GM19193 (cell line): ENCODE results near the gene UBE2E2.

Experiments
- POLR2A ChIP-seq: IDR thresholded peaks from 4 replicates; pipeline ENCODE4 v1.6.1; 2011; ENCODE audit not compliant: insufficient read depth, insufficient read length; ENCODE audit errors: extremely low read depth

UBE2E2 gene

DNA sequence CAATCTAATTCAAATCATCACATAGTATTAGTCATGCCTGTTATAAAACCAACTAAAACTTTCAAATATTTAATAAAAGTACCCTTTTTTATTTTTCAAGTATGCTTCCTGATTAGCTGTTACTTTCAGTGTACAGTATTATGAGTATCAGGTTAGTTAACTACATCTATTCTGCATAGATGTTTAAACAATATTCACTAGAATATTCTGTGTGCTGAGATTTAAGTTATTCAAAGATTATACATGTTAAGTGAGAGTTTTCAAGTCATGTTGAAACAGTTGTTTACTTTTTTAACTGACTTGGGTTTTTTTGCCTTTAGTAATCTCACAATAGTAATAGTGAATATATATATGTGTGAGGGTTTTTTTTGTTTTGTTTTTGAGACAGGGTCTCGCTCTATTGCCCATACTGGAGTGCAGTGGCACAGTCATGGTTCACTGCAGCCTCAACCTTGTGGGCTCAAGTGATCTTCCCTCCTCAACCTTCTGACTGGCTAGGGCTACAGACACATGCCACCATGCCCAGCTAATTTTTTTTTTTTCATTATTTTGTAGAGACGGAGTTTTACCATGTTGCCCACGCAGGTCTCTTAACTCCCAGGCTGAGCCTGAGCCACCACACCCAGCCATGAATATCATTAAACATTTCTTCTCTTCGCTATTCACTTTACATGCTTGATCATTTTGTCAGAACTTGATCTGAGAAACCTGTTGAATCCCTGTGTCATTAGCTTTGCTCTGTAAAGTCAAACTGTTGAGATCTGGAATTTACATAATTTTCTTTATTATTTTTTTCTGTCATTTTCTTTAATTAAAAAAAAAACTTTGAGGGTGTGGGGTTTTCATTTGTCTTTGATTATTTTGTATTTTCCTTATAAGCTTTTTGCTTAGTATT, 316.4 kb downstream of the UBE2E2 start:
- no peak for TF ChIP-seq POLR2A

DNA sequence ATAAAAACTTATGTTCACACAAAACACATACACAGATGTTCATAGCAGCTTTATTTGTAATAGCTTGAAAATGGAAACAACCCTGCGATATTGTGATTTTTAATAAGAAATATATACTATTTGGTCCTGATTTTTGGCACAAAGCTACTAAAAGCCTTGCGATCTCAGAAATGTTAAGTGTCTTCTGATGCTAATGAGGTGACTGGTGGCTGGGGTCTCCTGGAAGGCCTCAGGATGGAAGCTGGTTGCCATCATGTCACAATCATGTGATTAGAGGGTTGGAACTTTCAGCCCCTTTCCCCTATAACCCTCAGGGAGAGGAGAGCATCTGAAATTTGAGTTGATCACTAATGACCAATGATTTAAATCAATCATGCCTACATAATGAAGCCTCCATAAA, 324.2 kb downstream of the UBE2E2 start:
- TF ChIP-seq POLR2A: no peak

DNA sequence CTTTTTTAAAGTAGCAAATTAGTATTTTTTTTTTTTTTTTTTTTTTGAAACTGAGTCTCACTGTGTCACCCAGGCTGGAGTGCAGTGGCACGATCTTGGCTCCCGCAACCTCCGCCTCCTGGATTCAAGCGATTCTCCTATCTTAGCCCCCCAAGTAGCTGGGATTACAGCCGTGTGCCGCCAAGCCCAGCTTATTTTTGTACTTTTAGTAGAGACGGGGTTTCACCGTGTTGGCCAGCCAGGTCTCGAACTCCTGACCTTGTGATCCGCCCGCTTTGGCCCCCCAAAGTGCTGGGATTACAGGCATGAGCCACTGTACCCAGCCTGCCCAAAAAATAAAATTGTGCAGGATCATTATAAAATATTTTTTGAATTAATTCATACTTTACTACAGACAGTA, 330.5 kb downstream of the UBE2E2 start:
- TF ChIP-seq POLR2A: no peak

DNA sequence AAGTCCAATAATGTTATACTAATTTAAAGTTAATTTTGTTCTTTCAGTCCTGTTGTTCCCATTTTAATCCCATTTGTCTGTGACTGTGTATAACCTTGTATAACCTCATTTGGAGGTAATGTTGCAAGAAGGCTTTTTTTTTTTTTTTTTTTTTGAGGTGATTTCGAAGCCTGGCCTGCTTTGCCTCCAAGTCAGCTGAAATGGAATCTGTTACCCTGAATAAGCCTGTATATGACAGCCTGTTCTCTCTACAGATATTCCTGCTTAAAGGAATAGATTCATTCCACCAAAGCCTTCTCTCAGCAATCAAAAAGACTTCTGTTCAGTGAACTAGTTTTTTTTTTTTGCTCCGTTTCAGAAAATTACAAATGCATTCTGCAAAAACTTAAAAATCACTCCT, 330.9 kb downstream of the UBE2E2 start:
- TF ChIP-seq POLR2A: no peak

DNA sequence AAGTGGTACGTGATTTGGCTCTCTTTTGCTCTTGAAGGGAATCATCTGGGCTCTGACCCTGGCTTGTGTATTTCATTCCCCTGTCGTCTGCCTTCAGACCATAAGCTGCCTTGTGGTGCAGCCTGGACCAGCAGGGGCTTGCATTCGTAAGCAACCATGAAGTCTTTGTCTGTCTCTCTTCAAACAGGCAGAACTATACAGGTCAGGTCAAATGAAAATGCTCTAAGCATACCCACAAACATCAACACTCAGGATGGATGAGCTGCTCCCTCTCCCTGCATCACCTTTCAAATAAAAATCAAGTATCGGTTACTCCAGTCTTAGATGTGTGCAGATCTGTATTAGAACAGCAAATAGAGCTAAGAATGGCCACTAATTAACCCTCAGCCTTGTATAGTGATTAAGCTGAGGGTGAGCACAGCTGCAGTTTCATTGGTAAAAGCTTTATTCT, 334.0 kb downstream of the UBE2E2 start:
- TF ChIP-seq POLR2A: no peak

DNA sequence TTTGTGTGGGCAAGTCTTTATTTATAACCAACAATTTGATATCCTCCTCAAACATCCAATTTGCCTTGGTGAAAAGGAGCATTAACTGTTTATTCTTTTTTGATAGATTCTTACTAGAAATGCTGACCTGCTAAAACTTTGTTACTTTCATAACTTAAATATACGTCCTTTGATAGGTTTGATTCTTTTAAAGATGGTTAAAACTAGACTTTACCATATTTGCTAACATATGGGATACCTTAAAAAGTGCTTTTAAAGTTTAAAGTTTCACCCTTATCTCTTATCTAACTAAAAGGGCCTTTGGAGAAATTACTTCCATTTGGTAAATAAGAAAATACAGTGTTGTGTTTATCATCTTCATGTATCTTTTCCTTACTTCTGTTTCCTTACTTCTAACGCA, 336.1 kb downstream of the UBE2E2 start:
- no peak for TF ChIP-seq POLR2A

DNA sequence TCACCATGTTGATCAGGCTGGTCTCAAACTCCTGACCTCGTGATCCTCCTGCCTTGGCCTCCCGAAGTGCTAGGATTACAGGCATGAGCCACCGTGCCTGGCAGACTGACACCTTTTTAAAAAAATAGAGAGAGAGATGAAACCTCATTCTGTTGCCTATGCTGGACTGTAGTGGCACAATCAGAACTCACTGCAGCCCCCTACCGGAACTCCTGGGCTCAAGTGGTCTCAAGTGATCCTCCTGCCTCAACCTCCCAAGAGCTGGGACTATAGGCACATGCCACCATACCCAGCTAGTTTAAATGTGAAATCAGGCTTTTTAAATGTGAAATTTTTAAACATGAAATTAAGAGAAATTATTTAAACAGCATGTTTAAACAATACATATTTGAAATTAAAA, 337.5 kb downstream of the UBE2E2 start:
- no peak for TF ChIP-seq POLR2A

DNA sequence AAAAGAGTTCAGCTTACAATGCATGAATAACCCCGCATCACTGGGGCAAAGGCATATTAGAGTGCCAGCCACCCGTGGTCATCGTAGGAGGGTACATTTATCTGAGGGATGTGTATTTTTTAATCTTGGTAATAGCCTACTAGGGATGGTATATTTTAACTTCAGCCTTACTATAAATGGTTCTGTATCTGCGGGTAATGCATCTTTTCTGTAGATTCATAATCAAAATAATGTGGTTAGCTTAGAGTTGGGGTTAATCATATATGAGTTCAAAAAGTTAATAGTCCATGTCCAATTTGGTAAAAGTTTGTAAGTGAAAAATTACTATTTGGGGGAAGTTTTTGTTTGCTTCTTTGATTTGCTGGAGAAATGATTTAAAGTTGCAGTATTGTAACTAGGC, 339.0 kb downstream of the UBE2E2 start:
- TF ChIP-seq POLR2A: no peak

DNA sequence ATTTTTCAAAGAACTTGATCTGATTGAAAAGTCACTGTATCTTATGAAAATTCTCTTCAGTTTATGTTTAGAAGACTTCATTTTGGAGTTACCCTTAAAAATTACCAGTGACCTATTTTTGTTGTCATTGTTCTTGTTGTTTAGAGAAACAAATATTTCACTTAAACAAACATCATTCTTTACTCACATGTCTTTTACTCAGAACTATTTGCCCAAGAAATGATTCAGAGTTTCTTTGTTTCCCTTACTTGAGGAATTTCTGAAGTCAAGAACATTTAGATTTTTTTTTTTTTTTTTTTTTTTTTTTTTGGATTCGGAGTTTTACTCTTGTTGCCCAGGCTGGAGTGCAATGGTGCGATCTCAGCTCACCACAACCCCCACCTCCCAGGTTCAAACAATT, 343.1 kb downstream of the UBE2E2 start:
- no peak for TF ChIP-seq POLR2A

DNA sequence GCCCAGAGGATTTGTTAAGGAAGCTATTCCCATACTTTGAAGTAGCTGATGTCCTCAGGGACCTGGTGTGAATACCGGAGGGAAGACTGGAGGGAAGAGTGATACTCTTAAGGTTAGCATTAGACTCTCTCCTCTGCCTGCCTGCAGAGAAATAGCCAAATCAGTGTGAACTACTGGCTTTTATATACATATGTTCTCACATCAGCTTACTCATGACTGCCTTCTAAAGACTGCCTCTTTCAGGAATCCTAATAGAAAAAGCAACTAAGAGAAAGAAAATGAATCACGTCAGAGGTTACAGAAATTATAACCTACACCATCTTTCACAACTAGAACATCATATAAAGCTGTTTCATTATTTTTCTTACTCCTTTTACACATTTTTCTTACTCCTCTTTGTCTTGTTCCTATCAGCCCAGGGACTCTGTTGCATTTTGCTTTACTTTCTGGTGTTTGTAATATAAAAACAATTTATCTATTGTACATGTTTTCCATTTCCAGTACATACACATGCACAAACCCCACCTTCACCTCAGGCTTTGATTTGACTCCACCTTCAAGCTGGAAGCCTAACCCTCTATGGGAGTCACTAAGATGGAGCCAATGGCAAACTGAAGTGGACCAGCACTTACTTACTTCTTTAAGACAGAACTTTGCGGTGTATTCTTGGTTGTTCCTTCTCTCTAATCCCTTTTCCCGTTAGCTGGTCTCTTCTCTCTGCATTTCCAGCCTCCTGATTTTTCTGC, 345.0 kb downstream of the UBE2E2 start:
- TF ChIP-seq POLR2A: no peak

DNA sequence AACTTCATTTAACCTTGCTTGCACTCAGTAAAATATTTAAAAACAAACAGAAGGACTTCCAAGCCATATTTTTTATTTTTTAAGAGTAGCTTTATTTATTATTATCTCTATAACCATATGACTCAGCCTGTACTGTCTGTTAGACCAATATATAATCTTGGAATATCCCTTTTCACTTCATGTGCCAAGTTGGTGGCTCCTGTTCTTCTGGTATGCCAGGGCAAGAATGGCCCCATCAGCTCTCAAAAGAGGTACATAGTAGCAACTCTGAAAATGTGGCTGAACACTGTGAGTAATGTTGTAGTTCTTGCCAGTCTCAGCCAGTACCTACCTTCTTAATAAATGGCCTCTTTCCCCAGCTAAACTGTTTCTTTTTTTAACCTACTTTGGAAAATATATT, 345.6 kb downstream of the UBE2E2 start:
- no peak for TF ChIP-seq POLR2A

DNA sequence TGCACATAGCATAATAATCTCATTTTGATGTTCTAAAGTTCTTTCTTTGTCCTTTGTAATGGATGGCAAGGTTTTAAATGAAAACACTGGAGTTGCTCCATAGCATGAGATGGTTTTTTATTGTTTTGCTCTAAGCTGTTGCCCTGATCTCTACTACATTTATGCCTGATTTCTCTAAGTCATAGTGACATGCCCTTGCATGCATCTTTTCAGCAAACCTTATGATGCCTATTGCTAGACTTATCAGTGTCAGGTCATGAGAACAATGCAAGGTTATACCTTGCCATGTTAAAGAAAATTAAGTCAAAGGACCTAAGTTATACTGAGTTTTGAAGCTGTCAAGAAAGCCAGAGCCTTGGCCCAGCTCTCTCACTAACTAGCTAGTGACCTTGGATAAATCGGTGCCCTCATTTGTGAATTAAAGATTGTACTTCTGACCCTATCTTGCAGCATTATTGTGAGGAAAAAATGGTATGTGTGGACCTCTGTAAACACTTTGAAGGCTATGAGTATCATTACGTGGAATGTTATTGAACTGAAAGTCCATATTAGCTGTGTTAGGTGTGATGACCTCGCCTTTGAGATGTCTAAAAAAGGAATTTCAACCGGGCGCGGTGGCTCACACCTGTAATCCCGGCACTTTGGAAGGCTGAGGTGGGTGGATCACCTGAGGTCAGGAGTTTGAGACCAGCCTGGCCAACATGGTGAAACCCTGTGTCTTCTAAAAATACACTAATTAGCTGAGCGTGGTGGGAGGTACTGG, 346.2 kb downstream of the UBE2E2 start:
- TF ChIP-seq POLR2A: no peak

DNA sequence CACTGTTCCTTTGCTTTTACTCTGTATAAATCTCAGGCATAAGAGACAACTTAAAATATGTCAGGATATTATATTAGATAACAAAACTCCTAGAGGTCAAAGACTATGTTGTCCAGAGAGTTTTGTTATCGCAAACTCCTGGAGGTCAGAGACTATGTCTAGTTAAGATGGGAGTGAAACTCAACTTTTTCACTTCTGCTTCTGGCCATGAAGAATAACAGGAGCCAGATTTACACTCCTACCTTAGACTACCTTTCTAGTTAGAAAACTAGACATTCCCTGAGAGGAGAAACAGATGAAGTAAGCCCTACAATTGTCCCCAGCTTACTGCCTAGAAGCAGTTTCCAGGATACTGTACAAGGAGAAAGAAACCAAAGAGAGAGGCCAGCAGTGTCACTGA, 347.3 kb downstream of the UBE2E2 start:
- no peak for TF ChIP-seq POLR2A

DNA sequence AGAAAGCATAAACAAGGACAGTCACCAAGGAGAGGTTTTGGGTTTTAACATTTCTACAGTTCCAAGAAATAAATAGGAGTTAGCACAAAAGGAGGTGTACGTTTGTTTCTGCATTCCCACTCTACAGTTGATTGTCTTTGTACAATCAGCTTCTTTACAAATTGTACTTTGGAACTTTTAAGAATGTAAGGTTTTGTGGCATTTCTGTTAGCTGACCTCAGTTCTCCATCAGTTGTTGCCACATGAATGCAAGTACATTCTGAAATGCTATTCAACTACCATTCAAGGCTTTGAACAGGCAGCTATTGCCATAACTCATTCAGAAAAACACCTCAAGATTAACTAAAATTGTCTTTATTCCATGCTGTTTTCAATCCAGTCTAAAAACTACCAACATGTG, 349.4 kb downstream of the UBE2E2 start:
- no peak for TF ChIP-seq POLR2A

DNA sequence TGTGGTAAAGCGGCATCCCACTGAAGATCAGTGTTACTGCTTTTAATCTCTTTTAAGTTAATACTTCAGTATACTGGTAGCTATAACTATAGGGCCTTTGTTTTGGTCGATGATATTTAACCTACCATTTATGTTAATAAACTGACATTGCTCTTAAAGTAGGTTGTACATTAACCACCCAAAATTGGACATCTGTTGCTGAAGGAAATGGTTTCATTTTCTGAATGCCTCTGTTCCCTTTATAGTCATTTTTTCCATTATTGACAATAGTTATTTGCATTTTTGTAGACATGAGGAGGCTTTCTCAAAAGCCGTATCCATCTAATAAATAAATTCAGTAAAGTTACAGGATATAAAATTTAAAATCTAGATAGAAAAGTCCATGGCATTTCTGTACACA, 350.2 kb downstream of the UBE2E2 start:
- no peak for TF ChIP-seq POLR2A
